ENCODE measurements around the gene COPS9. TPM values are rescaled to one million over a fixed set of nuclear protein-coding genes. Genes with fewer than 3 reads are reported as not detected.

Gene COPS9
- total RNA-seq, 2 experiments from 2014 or later, result 84.5 to 91.3 TPM

- intact Hi-C loops (cut with micrococcal nuclease), result loop anchor here (1.0 kb wide), 1 partner anchor 82 kb away; no protein-coding TSS in a partner anchor
- CTCF ChIA-PET, result interaction anchor here (0.6 to 6.5 kb wide), 7 partner anchors 9 to 1022 kb away, joined by 3 to 115 read pairs (median 3); no protein-coding TSS in a partner anchor
- no peak for DNase-seq
- no peak overlapping the region for H3K27ac Mint-ChIP-seq
- peaks cover 3% of the 10 kb centered on the region for H3K9me3 Mint-ChIP-seq
- no peaks in the 10 kb centered on the region for H3K36me3 Mint-ChIP-seq (ENCODE audit: low read depth)
- no peak overlapping the region for H3K4me3 Mint-ChIP-seq
- no peaks in the 10 kb centered on the region for H3K4me1 Mint-ChIP-seq (ENCODE audit: low read depth)
- no peaks in the 10 kb centered on the region for H3K27me3 Mint-ChIP-seq (ENCODE audit: low read depth)
Observed at GRCh38 chr2:240142859-240143258, 6.8 kb upstream of the COPS9 start.

DNA sequence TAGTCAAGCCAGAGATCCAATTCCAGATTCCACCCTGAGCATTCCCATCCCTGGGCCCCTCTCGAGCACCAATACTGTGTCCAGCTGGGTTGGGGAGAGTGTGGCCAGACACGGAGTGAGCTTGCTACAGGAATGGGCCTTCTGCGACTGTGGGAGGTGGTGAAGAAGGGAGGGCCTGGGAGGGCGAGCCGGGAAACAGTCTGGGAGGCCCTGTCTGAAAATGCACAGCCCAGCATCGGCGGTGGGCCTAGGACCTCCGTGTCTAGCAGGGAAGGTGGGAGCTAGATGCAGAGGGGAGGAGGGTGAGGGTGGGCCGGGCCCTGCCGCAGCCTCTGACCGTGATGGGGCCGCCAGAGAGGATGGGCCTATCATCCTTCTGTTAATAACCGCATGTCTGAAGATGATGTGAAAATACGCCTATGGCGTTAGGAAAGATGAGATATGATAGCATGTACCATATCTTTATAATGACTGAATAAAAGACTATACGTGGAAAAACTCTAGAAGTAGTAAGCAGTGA lies 6.2 kb upstream of the COPS9 start:
- H3K4me1 Mint-ChIP-seq (ENCODE audit: low read depth), result peaks cover under 1% of the 10 kb centered on the region
- intact Hi-C loops (cut with micrococcal nuclease), result no loop called here
- CTCF ChIA-PET, result interaction anchor here (0.8 to 6.5 kb wide), 4 partner anchors 10 to 117 kb away, joined by 3 to 115 read pairs (median 8); partner anchors contain the start of gene NDUFA10
- no peak for DNase-seq
- no peak overlapping the region for H3K27ac Mint-ChIP-seq
- H3K27me3 Mint-ChIP-seq (ENCODE audit: low read depth), result no peaks in the 10 kb centered on the region
- no peak overlapping the region for H3K4me3 Mint-ChIP-seq
- peaks cover 3% of the 10 kb centered on the region for H3K9me3 Mint-ChIP-seq
- H3K36me3 Mint-ChIP-seq (ENCODE audit: low read depth), result no peaks in the 10 kb centered on the region

- intact Hi-C loops (cut with micrococcal nuclease), result no loop called here
Observed at GRCh38 chr2:240141736-240142135, 5.6 kb upstream of the COPS9 start.

DNA sequence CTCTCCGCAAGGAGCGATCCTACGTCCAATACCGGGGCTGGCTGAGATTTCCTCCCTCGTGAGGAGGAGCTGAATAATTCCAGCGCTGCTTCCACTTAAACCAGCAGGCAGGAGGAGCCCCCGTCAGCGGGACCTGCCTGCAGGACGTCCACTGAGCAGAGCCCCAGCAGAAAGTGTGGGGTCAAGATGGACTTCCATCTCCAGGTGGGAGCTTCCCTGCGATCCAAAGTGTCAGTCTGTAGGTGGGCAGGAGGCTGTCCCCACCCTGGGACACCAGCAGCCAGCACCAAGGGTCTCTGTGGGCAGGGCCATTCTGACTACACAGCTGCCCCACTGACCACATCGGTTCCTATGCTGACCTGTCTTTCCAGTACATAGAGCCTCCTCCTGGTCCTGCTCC lies 4.8 kb upstream of the COPS9 start:
- Mint-ChIP-seq H3K4me1 (ENCODE audit: low read depth) (peaks cover 8% of the 10 kb centered on the region), H3K4me3 (no peak overlapping the region), H3K27me3 (ENCODE audit: low read depth) (no peaks in the 10 kb centered on the region), H3K36me3 (ENCODE audit: low read depth) (no peaks in the 10 kb centered on the region), H3K27ac (no peak overlapping the region), H3K9me3 (no peaks in the 10 kb centered on the region)
- no peak for DNase-seq
- CTCF ChIA-PET, result interaction anchor here (6.5 kb wide), 1 partner anchor 80 kb away, joined by 115 read pairs; no protein-coding TSS in a partner anchor
- intact Hi-C loops (cut with micrococcal nuclease), result no loop called here

More at GRCh38 chr2:240141736-240142135, 5.6 kb upstream of the COPS9 start:
- H3K36me3 Mint-ChIP-seq (ENCODE audit: low read depth), result no peaks in the 10 kb centered on the region
- no peak overlapping the region for H3K27ac Mint-ChIP-seq
- H3K27me3 Mint-ChIP-seq (ENCODE audit: low read depth), result no peaks in the 10 kb centered on the region
- no peak for DNase-seq
- CTCF ChIA-PET, result interaction anchor here (0.8 to 6.5 kb wide), 3 partner anchors 75 to 117 kb away, joined by 3 to 115 read pairs (median 13); partner anchors contain the start of gene NDUFA10
- H3K9me3 Mint-ChIP-seq, result no peaks in the 10 kb centered on the region
- H3K4me1 Mint-ChIP-seq (ENCODE audit: low read depth), result peaks cover 5% of the 10 kb centered on the region
- no peak overlapping the region for H3K4me3 Mint-ChIP-seq

DNA sequence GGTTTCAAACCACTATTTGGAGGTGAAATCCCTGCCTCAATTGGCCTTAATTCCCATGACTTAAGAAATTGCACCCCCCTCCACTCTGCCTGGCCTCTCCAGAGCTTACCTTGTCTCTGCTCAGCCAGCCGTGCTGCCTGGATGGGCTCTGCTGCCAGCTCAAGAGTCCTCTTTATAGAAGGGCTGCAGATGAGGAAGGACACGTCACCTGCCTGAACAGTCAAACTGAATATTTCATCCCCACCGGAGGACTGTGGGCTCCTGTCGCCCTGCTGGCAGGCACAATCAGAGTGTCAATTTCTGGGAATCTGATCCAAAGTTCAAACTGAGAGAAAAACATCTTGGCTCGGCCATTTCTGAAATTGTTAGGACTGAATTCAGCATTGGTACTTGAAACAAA lies 4.4 kb upstream of the COPS9 start, which contains the start of gene OTOS:
Gene OTOS, minus strand, starts transcription at position 148 of the 400 bp plus-strand sequence. CDS start 332 bp downstream, outside the sequence.
- no peak for DNase-seq
- no peak within 1 kb of the TSS for H3K4me3 Mint-ChIP-seq

DNA sequence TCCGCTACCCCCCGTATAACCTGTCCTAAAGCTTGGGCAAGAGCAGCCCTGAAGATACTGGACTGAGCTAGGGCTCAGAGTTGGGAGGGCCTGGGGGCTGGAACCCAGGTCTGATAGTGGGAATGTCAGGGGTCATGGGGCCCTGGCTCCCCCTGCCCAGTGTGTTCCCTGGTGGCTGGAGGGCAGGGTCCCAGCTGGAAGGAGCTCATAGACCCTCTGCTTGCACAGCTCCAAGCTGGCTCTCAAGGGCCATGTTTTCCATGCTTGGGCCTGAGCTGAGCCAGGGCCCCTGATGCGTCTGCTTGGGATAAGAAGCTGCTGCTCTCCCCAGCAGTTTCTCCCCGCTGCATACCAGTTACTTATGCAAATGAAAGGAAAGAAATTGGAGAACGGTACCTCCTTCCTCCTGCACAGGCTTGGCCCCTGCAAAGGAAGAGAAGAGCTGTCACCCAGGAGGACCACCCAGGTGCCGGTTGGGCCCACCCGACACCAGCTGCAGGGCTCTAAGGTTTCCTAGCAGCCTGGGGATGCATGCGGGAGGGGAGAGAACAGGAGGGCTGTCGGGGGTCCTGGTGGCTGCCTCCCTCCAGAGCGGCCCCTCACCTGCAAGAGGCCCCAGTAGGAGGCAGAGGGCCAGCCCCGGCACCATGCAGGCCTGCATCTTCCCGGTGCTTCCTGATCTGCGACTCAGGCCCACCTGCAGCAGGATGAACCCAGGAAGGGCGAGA lies 3.7 kb upstream of the COPS9 start:
- CTCF ChIA-PET, result interaction anchor here (0.6 to 2.8 kb wide), 3 partner anchors 77 to 510 kb away, joined by 3 to 18 read pairs (median 3); no protein-coding TSS in a partner anchor
- H3K9me3 Mint-ChIP-seq, result no peaks in the 10 kb centered on the region
- intact Hi-C loops (cut with micrococcal nuclease), result loop anchor here (5.0 kb wide), 2 partner anchors 738 to 1177 kb away; partner anchors contain the start of genes HDAC4, HDLBP and SEPTIN2
- no peak overlapping the region for H3K27ac Mint-ChIP-seq
- H3K4me1 Mint-ChIP-seq (ENCODE audit: low read depth), result peaks cover 17% of the 10 kb centered on the region
- H3K27me3 Mint-ChIP-seq (ENCODE audit: low read depth), result no peaks in the 10 kb centered on the region
- DNase-seq, result no peak
- no peaks in the 10 kb centered on the region for H3K36me3 Mint-ChIP-seq (ENCODE audit: low read depth)
- H3K4me3 Mint-ChIP-seq, result no peak overlapping the region

More for the DNA sequence above, 4.4 kb upstream of the COPS9 start, which contains the start of gene OTOS:
- CTCF ChIA-PET, result interaction anchor here (6.5 kb wide), 1 partner anchor 79 kb away, joined by 115 read pairs; no protein-coding TSS in a partner anchor
- no peaks in the 10 kb centered on the region for H3K9me3 Mint-ChIP-seq
- peaks cover 10% of the 10 kb centered on the region for H3K4me1 Mint-ChIP-seq (ENCODE audit: low read depth)
- intact Hi-C loops (cut with micrococcal nuclease), result no loop called here
- H3K36me3 Mint-ChIP-seq (ENCODE audit: low read depth), result no peaks in the 10 kb centered on the region
- no peaks in the 10 kb centered on the region for H3K27me3 Mint-ChIP-seq (ENCODE audit: low read depth)
- no peak within 1 kb of the TSS for H3K27ac Mint-ChIP-seq

GRCh38 chr2:240139011-240139441 lies 2.9 kb upstream of the COPS9 start:
- no peaks in the 10 kb centered on the region for H3K9me3 Mint-ChIP-seq
- peaks cover 25% of the 10 kb centered on the region for H3K4me1 Mint-ChIP-seq (ENCODE audit: low read depth)
- H3K27ac Mint-ChIP-seq, result no peak overlapping the region
- H3K36me3 Mint-ChIP-seq (ENCODE audit: low read depth), result no peaks in the 10 kb centered on the region
- H3K4me3 Mint-ChIP-seq, result no peak overlapping the region
- CTCF ChIA-PET, result interaction anchor here (0.6 to 2.8 kb wide), 3 partner anchors 72 to 78 kb away, joined by 3 to 18 read pairs (median 3); no protein-coding TSS in a partner anchor
- no peaks in the 10 kb centered on the region for H3K27me3 Mint-ChIP-seq (ENCODE audit: low read depth)
- DNase-seq, result no peak
- intact Hi-C loops (cut with micrococcal nuclease), result loop anchor here (5.0 kb wide), 2 partner anchors 737 to 1178 kb away; partner anchors contain the start of genes HDAC4, HDLBP and SEPTIN2

DNA sequence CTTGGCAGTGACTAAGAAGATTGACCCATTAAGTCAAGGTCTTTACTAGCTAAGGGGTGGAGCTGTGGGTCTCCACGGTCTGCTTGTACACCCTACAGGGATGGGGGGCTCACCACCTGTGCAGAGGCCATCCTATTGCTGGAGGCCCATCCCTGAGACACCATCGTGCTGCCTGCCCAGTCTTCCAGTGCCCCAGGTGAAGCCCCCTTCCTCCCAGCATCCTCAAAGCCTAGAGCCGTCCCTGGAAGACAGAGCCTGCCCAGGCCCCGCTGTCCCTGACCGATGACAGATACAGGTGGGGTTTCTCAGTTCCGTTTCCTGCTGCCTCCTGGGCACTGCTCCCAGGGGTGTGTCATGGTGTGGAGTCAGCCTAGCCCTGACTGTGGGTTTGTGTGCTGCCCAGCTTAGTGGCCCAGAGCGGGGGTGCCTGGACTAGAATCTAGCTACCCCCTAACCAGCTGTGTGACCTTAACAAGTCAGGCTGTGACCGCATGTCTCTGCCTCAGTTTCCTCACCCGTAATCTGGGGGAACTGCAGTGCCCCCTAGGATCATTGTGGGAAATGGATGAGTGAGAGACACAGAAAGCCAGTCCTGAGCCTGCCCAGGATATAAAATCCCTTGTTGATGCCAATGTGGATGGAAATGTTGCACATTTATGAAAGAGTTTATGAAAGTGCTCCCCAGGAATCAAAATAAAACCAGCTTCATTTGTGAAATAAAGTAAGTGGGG lies 2.3 kb upstream of the COPS9 start:
- CTCF ChIA-PET, result interaction anchor here (0.6 to 2.8 kb wide), 2 partner anchors 72 to 77 kb away, joined by 3 to 18 read pairs; no protein-coding TSS in a partner anchor
- no peaks in the 10 kb centered on the region for H3K36me3 Mint-ChIP-seq (ENCODE audit: low read depth)
- no peak overlapping the region for H3K27ac Mint-ChIP-seq
- H3K27me3 Mint-ChIP-seq (ENCODE audit: low read depth), result no peaks in the 10 kb centered on the region
- no peak overlapping the region for H3K4me3 Mint-ChIP-seq
- no peaks in the 10 kb centered on the region for H3K9me3 Mint-ChIP-seq
- no peak for DNase-seq
- peaks cover 25% of the 10 kb centered on the region for H3K4me1 Mint-ChIP-seq (ENCODE audit: low read depth)
- intact Hi-C loops (cut with micrococcal nuclease), result loop anchor here (5.0 kb wide), 2 partner anchors 736 to 1179 kb away; partner anchors contain the start of genes HDAC4, HDLBP and SEPTIN2

DNA sequence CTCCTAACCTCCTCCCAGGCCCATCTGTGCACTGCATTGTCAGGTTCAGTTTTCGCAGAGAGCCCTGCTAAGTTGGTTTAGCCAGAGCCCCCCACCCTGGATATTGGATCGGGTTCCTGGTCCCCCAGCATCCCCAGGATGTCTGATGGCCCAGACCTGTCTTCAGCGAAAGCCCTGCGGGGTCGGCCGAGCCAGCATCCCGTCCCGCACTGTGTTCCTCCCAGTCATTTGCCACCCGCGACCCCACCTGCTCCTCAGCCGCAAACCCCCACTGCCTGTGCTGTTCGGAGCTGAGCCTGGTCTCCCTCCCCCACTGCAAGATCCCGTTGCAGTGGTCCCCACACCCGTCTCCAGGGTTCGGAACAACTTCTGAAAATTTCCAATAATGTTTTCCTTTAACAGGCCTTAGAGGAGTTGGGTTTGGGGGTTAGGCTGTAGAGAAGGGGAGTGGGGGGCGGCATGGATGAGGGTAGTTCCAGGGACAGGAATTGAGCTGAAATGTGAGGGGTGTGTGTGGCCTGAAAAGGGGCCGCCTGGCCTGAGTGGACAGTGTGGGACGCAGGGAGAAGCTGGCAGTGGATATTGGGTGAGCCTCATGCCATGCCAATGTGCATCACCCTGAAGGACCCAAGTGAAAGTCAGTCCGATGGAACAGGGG lies 1.6 kb upstream of the COPS9 start:
- no peak for DNase-seq
- H3K27me3 Mint-ChIP-seq (ENCODE audit: low read depth), result no peaks in the 10 kb centered on the region
- CTCF ChIA-PET, result interaction anchor here (2.8 kb wide), 1 partner anchor 76 kb away, joined by 18 read pairs; no protein-coding TSS in a partner anchor
- H3K4me1 Mint-ChIP-seq (ENCODE audit: low read depth), result peaks cover 25% of the 10 kb centered on the region
- H3K36me3 Mint-ChIP-seq (ENCODE audit: low read depth), result peaks cover 2% of the 10 kb centered on the region
- H3K27ac Mint-ChIP-seq, result no peak overlapping the region
- intact Hi-C loops (cut with micrococcal nuclease), result loop anchor here (2.0 to 5.0 kb wide), 4 partner anchors 113 to 1180 kb away; partner anchors contain the start of genes HDAC4, HDLBP, NDUFA10 and SEPTIN2
- peak overlapping the region; percentile 90 for H3K4me3 Mint-ChIP-seq
- H3K9me3 Mint-ChIP-seq, result no peaks in the 10 kb centered on the region

GRCh38 chr2:240136671-240137292 lies 677 bp upstream of the COPS9 start:
- H3K27me3 Mint-ChIP-seq (ENCODE audit: low read depth), result no peaks in the 10 kb centered on the region
- peaks cover 6% of the 10 kb centered on the region for H3K36me3 Mint-ChIP-seq (ENCODE audit: low read depth)
- DNase-seq, result peak; percentile 23
- intact Hi-C loops (cut with micrococcal nuclease), result loop anchor here (2.0 to 5.0 kb wide), 4 partner anchors 112 to 1181 kb away; partner anchors contain the start of genes HDAC4, HDLBP, NDUFA10 and SEPTIN2
- H3K27ac Mint-ChIP-seq, result peak overlapping the region; percentile 41
- peak overlapping the region; percentile 90 for H3K4me3 Mint-ChIP-seq
- H3K9me3 Mint-ChIP-seq, result no peaks in the 10 kb centered on the region
- peaks cover 25% of the 10 kb centered on the region for H3K4me1 Mint-ChIP-seq (ENCODE audit: low read depth)
- CTCF ChIA-PET, result no interaction called here

- DNase-seq, result no peak
- H3K9me3 Mint-ChIP-seq, result no peaks in the 10 kb centered on the region
- H3K36me3 Mint-ChIP-seq (ENCODE audit: low read depth), result peaks cover 11% of the 10 kb centered on the region
- peak overlapping the region; percentile 90 for H3K4me3 Mint-ChIP-seq
- CTCF ChIA-PET, result no interaction called here
- intact Hi-C loops (cut with micrococcal nuclease), result loop anchor here (2.0 to 5.0 kb wide), 4 partner anchors 111 to 1182 kb away; partner anchors contain the start of genes HDAC4, HDLBP, NDUFA10 and SEPTIN2
- no peaks in the 10 kb centered on the region for H3K27me3 Mint-ChIP-seq (ENCODE audit: low read depth)
- H3K27ac Mint-ChIP-seq, result peak overlapping the region; percentile 74
- H3K4me1 Mint-ChIP-seq (ENCODE audit: low read depth), result peaks cover 25% of the 10 kb centered on the region
Observed at GRCh38 chr2:240135706-240136012, 446 bp downstream of the COPS9 start.

All from activated naive CD4-positive, alpha-beta T cell treated with anti-CD3 and anti-CD28 coated beads for 36 hours (primary cell).